Chondrocyte (in vitro differentiated cells): Measurements from ENCODE around the gene KIAA0040. TPM values are rescaled to one million over a fixed set of nuclear protein-coding genes. Genes with fewer than 3 reads are reported as not detected.
"Not testable (repeated sequence)": the region's sequence is repeated elsewhere in the genome, so short reads cannot be mapped to it uniquely, and the experiment has no call there.

Experiments used
- DNase-seq: peaks from one replicate; pipeline ENCODE4 v3.0.0; 2021; ENCODE audit warnings: mixed read lengths, low spot score
- H3K27ac Mint-ChIP-seq: one replicate; pipeline ENCODE4 v1.8.0; 2021; ENCODE audit warnings: mild to moderate bottlenecking, moderate library complexity, mixed read lengths; ENCODE audit not compliant: unreplicated experiment
- H3K27me3 Mint-ChIP-seq: 2 replicates; pipeline ENCODE4 v1.8.0; 2021; ENCODE audit warnings: low read depth, mixed read lengths
- H3K36me3 Mint-ChIP-seq: 2 replicates; pipeline ENCODE4 v1.8.0; 2021; ENCODE audit warnings: low read depth, mixed read lengths
- H3K4me1 Mint-ChIP-seq: 2 replicates; pipeline ENCODE4 v1.8.0; 2021; ENCODE audit warnings: low read depth, mild to moderate bottlenecking, mixed read lengths
- H3K4me3 Mint-ChIP-seq: one replicate; pipeline ENCODE4 v1.8.0; 2021; ENCODE audit warnings: mild to moderate bottlenecking, moderate library complexity, mixed read lengths; ENCODE audit not compliant: unreplicated experiment
- H3K9me3 Mint-ChIP-seq: 2 replicates; pipeline ENCODE4 v1.8.0; 2021; ENCODE audit warnings: low read depth, mixed read lengths
- CTCF ChIP-seq: fragments of 200-600 bp; sonication (generic); IDR thresholded peaks from 2 replicates; pipeline ENCODE4 v1.5.0; 2021; ENCODE audit warnings: antibody characterized with exemption, mild to moderate bottlenecking, moderate library complexity
- total RNA-seq: library from RNA; stranded (reverse); gene quantifications from 3 replicates; pipeline ENCODE4 v1.2.1, GENCODE V29; 2021

The KIAA0040 gene
- total RNA-seq, 1 donor from 2014 or later, result 0.75 TPM

DNA sequence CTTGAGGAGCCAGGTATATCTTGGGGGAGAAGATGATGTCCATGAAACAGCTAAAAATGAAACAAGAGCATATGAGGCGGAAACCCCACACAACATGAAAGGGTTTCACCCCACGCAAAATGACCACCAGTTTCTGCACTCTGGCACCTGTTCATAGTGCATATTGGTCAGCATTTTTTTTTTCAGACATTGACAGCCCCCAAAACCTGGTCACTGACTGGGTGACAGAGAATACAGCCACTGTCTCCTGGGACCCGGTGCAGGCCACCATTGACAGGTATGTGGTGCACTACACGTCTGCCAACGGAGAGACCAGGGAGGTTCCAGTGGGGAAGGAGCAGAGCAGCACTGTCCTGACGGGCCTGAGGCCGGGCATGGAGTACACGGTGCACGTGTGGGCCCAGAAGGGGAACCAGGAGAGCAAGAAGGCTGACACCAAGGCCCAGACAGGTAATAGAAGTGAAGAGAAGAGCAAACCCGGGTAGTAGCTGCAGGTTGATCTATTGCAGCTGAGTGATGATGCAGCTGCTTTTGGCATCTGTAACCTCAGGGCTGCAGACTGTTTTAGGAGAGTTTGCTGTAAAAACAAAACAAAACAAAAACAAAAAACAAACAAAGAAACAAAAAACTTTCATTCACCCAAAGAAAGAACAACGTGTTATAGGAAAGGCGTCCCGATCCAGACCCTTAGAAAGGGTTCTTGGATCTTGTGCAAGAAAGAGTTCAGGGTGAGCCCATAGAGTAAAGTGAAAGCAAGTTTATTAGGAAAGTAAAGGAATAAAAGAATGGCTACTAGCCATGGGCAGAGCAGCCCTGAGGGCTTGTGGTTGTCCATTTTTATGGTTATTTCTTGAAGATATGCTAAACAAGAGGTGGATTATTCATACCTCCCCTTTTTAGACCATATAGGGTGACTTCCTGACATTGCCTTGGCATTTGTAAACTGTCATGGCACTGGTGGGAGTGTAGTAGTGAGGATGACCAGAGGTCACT is 73.9 kb downstream of the KIAA0040 start:
- Mint-ChIP-seq H3K9me3 (peaks cover 5% of the 10 kb centered on the region), H3K4me3 (no peak overlapping the region), H3K27me3 (no peaks in the 10 kb centered on the region), H3K36me3 (peaks cover 1% of the 10 kb centered on the region), H3K27ac (no peak overlapping the region), H3K4me1 (no peaks in the 10 kb centered on the region)
- TF ChIP-seq CTCF, result no peak
- DNase-seq, result no peak

DNA sequence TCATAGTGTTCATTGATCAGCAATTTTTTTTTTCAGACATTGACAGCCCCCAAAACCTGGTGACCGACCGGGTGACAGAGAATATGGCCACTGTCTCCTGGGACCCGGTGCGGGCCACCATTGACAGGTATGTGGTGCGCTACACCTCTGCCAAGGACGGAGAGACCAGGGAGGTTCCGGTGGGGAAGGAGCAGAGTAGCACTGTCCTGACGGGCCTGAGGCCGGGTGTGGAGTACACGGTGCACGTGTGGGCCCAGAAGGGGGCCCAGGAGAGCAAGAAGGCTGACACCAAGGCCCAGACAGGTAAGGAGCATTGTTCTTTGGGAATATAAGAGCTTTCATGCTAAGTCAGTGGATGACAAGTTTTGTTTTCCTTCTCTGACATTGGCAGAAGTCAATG is 75.7 kb downstream of the KIAA0040 start:
- DNase-seq, result no peak
- Mint-ChIP-seq H3K4me3 (no peak overlapping the region), H3K27me3 (peaks cover 2% of the 10 kb centered on the region), H3K4me1 (no peaks in the 10 kb centered on the region), H3K36me3 (peaks cover 6% of the 10 kb centered on the region), H3K9me3 (peaks cover 18% of the 10 kb centered on the region), H3K27ac (no peak overlapping the region)
- TF ChIP-seq CTCF, result no peak

DNA sequence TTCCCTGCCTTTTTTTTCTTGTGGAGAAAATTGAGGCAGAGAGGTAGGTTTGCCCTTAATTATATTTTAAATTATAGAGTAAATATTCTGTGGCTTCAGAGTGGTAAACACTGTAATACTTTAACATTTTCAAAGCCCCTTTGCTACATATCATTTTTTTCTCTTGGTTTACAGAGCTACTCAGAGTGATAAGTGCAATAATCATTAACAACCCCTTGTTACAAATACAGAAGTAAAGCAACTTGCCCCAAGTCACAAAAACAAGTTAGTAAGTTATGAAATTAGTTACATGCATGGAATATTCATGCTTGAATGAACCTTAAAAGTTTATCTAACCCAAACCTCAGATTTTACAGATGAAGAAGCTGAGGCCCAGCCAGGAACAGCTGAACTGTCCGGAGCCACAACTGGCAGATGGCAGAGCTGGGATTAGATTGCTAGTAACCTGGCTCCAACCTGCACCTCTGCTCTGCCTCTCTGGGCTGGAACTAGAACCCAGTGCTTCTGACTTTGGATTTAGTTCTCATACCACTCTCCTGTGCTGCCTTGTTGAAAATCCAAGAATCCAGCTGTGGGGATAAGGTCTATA is 76.3 kb downstream of the KIAA0040 start:
- Mint-ChIP-seq H3K27ac (no peak overlapping the region), H3K9me3 (peaks cover 18% of the 10 kb centered on the region), H3K36me3 (peaks cover 6% of the 10 kb centered on the region), H3K4me1 (no peaks in the 10 kb centered on the region), H3K4me3 (no peak overlapping the region), H3K27me3 (peaks cover 2% of the 10 kb centered on the region)
- TF ChIP-seq CTCF, result no peak
- no peak for DNase-seq

- no peak overlapping the region for H3K27ac Mint-ChIP-seq
- H3K27me3 Mint-ChIP-seq, result peaks cover 2% of the 10 kb centered on the region
- H3K4me3 Mint-ChIP-seq, result no peak overlapping the region
- H3K36me3 Mint-ChIP-seq, result peaks cover 6% of the 10 kb centered on the region
- TF ChIP-seq CTCF, result no peak
- H3K4me1 Mint-ChIP-seq, result no peaks in the 10 kb centered on the region
- H3K9me3 Mint-ChIP-seq, result peaks cover 18% of the 10 kb centered on the region
- DNase-seq, result no peak
Measured at GRCh38 chr1:175114996-175115395, 77.6 kb downstream of the KIAA0040 start.

- H3K27ac Mint-ChIP-seq, H3K4me1 Mint-ChIP-seq, H3K27me3 Mint-ChIP-seq, H3K4me3 Mint-ChIP-seq, H3K36me3 Mint-ChIP-seq, DNase-seq: not testable (repeated sequence)
- peaks cover 12% of the 10 kb centered on the region for H3K9me3 Mint-ChIP-seq
Measured at GRCh38 chr1:175108331-175108820, 84.2 kb downstream of the KIAA0040 start.

Other genes with a start within 250 kb of the KIAA0040 start
- 57.5 to 67.1 TPM (median 65.4 TPM) in 3 replicates for gene CACYBP, start 192.8 kb downstream of the KIAA0040 start, total RNA-seq
- 20.4 to 34.2 TPM (median 22.1 TPM) in 3 replicates for gene MRPS14, start 169.4 kb downstream of the KIAA0040 start, total RNA-seq
- 0.15 to 0.41 TPM (median 0.25 TPM) in 3 replicates for gene TNN, start 124.9 kb downstream of the KIAA0040 start, total RNA-seq